Astrocyte (in vitro differentiated cells and primary cell): ENCODE measurements around the gene UPK2. TPM values are rescaled to one million over a fixed set of nuclear protein-coding genes. Genes with fewer than 3 reads are reported as not detected.
"Not testable (repeated sequence)": the region's sequence is repeated elsewhere in the genome, so short reads cannot be mapped to it uniquely, and the experiment has no call there.

Source experiments
- DNase-seq: peaks from one replicate; pipeline ENCODE4 v3.0.0-alpha.2; 2010; ENCODE audit warnings: low read depth
- FAIRE-seq: peaks from 2 replicates; lab custom pipeline; 2011; peaks lifted over from hg19 to GRCh38; lab: Jason Lieb, UNC
- H2AFZ ChIP-seq: 2 replicates; pipeline ENCODE4 v1.6.0; 2012; ENCODE audit warnings: low read depth, low read length, inconsistent platforms
- H3K27ac ChIP-seq: 2 replicates; pipeline ENCODE4 v1.5.1; 2011; ENCODE audit warnings: low read depth, low read length, inconsistent platforms
- H3K27me3 ChIP-seq: 2 replicates; pipeline ENCODE4 v1.6.0; 2011; ENCODE audit warnings: low read length, inconsistent platforms; ENCODE audit not compliant: insufficient read depth
- H3K36me3 ChIP-seq: 2 replicates; pipeline ENCODE4 v1.5.1; 2011; ENCODE audit warnings: low read length, inconsistent platforms; ENCODE audit not compliant: insufficient read depth
- H3K4me1 ChIP-seq: 2 replicates; pipeline ENCODE4 v1.5.1; 2011; ENCODE audit warnings: low read length, inconsistent platforms; ENCODE audit not compliant: insufficient read depth
- H3K4me2 ChIP-seq: 2 replicates; pipeline ENCODE4 v1.6.0; 2012; ENCODE audit warnings: low read length, inconsistent platforms
- H3K4me3 ChIP-seq: 2 replicates; pipeline ENCODE4 v1.5.1; 2011; ENCODE audit warnings: low read depth, mild to moderate bottlenecking, low read length, inconsistent platforms; ENCODE audit not compliant: insufficient read depth
- H3K79me2 ChIP-seq: 2 replicates; pipeline ENCODE4 v1.6.0; 2012; ENCODE audit warnings: mild to moderate bottlenecking, low read length, inconsistent platforms; ENCODE audit not compliant: insufficient read depth
- H3K9ac ChIP-seq: 2 replicates; pipeline ENCODE4 v1.6.0; 2012; ENCODE audit warnings: mild to moderate bottlenecking, low read length, inconsistent platforms
- H3K9me3 ChIP-seq: 2 replicates; pipeline ENCODE4 v1.5.1; 2012; ENCODE audit warnings: low read depth, mild to moderate bottlenecking, low read length, inconsistent platforms; ENCODE audit not compliant: insufficient read depth
- H4K20me1 ChIP-seq: 2 replicates; pipeline ENCODE4 v1.6.0; 2012; ENCODE audit warnings: low read length, inconsistent platforms; ENCODE audit not compliant: insufficient read depth
- H3K27ac Mint-ChIP-seq: one replicate; pipeline ENCODE4 v1.8.0; 2021; ENCODE audit warnings: mild to moderate bottlenecking, mixed read lengths; ENCODE audit not compliant: unreplicated experiment
- H3K27me3 Mint-ChIP-seq: one replicate; pipeline ENCODE4 v1.8.0; 2021; ENCODE audit warnings: low read depth, mixed read lengths; ENCODE audit not compliant: unreplicated experiment
- H3K36me3 Mint-ChIP-seq: one replicate; pipeline ENCODE4 v1.8.0; 2021; ENCODE audit warnings: low read depth, mixed read lengths; ENCODE audit not compliant: unreplicated experiment
- H3K4me1 Mint-ChIP-seq: one replicate; pipeline ENCODE4 v1.8.0; 2021; ENCODE audit warnings: low read depth, mixed read lengths; ENCODE audit not compliant: unreplicated experiment
- H3K4me3 Mint-ChIP-seq: one replicate; pipeline ENCODE4 v1.8.0; 2021; ENCODE audit warnings: mild to moderate bottlenecking, moderate library complexity, mixed read lengths; ENCODE audit not compliant: unreplicated experiment
- H3K9me3 Mint-ChIP-seq: one replicate; pipeline ENCODE4 v1.8.0; 2021; ENCODE audit warnings: mild to moderate bottlenecking, mixed read lengths; ENCODE audit not compliant: unreplicated experiment
- EZH2 ChIP-seq: IDR thresholded peaks from 2 replicates; pipeline ENCODE4 v1.6.1; 2012; ENCODE audit warnings: mild to moderate bottlenecking, low read length, inconsistent platforms; ENCODE audit not compliant: insufficient read depth
- total RNA-seq: library from RNA; stranded (reverse); gene quantifications from 2 replicates; pipeline ENCODE4 v1.2.1, GENCODE V29; 2021
- TF ChIP-seq, protein P1 (sequence below): IDR thresholded peaks from 2 replicates; pipeline ENCODE4 v1.5.1; 2011; ENCODE audit warnings: low read depth, mild to moderate bottlenecking, inconsistent platforms, low read length, moderate library complexity; ENCODE audit not compliant: insufficient read depth

UPK2 gene
- total RNA-seq, 1 donor from 2014 or later, result not detected

DNA sequence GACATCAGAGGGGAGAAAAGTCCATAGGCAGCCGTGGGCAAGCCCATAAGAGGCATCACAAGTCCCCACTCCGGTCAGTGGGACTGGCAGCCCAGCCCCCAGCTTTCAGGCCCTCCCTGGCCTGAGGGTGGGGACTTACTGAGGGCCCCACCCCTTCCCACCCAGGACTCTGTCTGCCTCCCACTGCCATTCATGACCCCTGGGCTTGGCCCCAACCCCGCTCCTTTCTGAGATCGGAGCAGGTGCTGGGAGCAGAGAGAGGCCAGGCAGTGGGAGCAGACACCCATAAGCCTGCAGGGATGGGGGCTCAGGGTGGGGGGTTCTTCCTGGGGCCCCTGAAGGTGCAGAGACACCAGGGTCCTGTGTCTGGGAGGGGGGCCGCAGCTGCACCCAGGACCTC, 5.1 kb downstream of the UPK2 start:
- H3K27ac Mint-ChIP-seq, result no peak overlapping the region
- no peak for DNase-seq

DNA sequence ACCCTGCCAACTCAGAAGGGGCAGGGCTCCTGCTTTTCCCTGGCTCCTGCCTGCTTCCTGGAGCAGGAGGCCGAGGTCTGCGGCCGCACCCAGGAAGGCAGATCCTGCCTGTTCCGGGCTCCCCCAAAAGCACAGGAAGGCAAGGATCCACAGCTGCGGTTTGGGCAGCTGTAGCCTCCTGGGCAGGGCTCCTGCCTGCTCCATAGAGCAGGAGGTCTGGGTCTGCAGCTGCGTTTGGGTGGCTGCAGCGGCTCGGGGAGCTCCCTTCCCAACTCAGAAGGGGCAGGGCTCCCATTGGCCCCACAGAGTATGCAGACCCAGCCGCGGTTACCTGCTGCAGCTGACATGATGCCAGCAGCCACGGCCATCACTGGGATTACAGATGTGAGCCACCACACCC, 5.5 kb downstream of the UPK2 start:
- no peak overlapping the region for H3K4me3 ChIP-seq
- no peaks in the 10 kb centered on the region for H4K20me1 ChIP-seq
- peaks cover 34% of the 10 kb centered on the region for H3K27me3 Mint-ChIP-seq
- no peaks in the 10 kb centered on the region for H3K4me1 ChIP-seq
- no peak overlapping the region for H3K4me3 Mint-ChIP-seq
- H3K27ac ChIP-seq, result no peak overlapping the region
- DNase-seq, result no peak
- no peaks in the 10 kb centered on the region for H3K9me3 Mint-ChIP-seq
- no peak for FAIRE-seq
- H3K27me3 ChIP-seq, result peaks cover 9% of the 10 kb centered on the region
- no peak overlapping the region for H2AFZ ChIP-seq
- no peaks in the 10 kb centered on the region for H3K36me3 Mint-ChIP-seq
- H3K4me1 Mint-ChIP-seq, result no peaks in the 10 kb centered on the region
- no peaks in the 10 kb centered on the region for H3K79me2 ChIP-seq
- no peak for TF ChIP-seq EZH2
- TF ChIP-seq, protein P1, sequence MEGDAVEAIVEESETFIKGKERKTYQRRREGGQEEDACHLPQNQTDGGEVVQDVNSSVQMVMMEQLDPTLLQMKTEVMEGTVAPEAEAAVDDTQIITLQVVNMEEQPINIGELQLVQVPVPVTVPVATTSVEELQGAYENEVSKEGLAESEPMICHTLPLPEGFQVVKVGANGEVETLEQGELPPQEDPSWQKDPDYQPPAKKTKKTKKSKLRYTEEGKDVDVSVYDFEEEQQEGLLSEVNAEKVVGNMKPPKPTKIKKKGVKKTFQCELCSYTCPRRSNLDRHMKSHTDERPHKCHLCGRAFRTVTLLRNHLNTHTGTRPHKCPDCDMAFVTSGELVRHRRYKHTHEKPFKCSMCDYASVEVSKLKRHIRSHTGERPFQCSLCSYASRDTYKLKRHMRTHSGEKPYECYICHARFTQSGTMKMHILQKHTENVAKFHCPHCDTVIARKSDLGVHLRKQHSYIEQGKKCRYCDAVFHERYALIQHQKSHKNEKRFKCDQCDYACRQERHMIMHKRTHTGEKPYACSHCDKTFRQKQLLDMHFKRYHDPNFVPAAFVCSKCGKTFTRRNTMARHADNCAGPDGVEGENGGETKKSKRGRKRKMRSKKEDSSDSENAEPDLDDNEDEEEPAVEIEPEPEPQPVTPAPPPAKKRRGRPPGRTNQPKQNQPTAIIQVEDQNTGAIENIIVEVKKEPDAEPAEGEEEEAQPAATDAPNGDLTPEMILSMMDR, result no peak
- no peaks in the 10 kb centered on the region for H3K9me3 ChIP-seq
- no peak overlapping the region for H3K9ac ChIP-seq
- H3K4me2 ChIP-seq, result no peak overlapping the region
- no peak overlapping the region for H3K27ac Mint-ChIP-seq
- H3K36me3 ChIP-seq, result no peaks in the 10 kb centered on the region

More for the DNA sequence above, 5.1 kb downstream of the UPK2 start:
- TF ChIP-seq, protein P1, result no peak
- no peak for TF ChIP-seq EZH2
- Histone ChIP-seq H2AFZ (no peak overlapping the region), H3K36me3 (no peaks in the 10 kb centered on the region), H3K4me3 (no peak overlapping the region), H3K9ac (no peak overlapping the region), H3K4me1 (no peaks in the 10 kb centered on the region), H3K4me2 (no peak overlapping the region), H3K27ac (no peak overlapping the region), H3K27me3 (peaks cover 9% of the 10 kb centered on the region), H3K79me2 (no peaks in the 10 kb centered on the region), H3K9me3 (no peaks in the 10 kb centered on the region), H4K20me1 (no peaks in the 10 kb centered on the region)
- Mint-ChIP-seq H3K27me3 (peaks cover 38% of the 10 kb centered on the region), H3K4me1 (no peaks in the 10 kb centered on the region), H3K4me3 (no peak overlapping the region), H3K9me3 (no peaks in the 10 kb centered on the region), H3K36me3 (no peaks in the 10 kb centered on the region)
- FAIRE-seq, result no peak

DNA sequence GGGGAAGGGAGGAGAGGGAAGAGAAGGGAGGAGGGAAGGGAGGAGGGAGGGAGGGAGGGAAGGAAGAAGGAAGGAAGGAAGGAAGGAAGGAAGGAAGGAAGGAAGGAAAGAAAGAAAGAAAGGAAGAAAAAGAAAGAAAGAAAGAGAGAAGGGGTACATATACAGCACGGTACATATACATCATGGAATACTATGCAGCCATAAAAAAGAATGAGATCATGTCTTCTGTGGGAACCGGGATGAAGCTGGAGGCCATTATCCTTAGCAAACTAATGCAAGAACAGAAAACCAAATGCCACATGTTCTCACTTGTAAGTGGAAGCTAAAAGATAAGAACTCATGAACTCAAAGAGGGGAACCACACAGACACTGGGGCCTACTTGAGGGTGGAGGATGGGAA, 13.4 kb downstream of the UPK2 start:
- not testable (repeated sequence) for H3K79me2 ChIP-seq, H3K4me2 ChIP-seq, H3K9me3 Mint-ChIP-seq, H3K4me1 ChIP-seq, H3K4me3 Mint-ChIP-seq, H3K36me3 Mint-ChIP-seq, H3K27me3 Mint-ChIP-seq, H4K20me1 ChIP-seq, H3K27ac Mint-ChIP-seq, H3K4me1 Mint-ChIP-seq, H2AFZ ChIP-seq, H3K27me3 ChIP-seq, H3K9ac ChIP-seq, H3K27ac ChIP-seq, DNase-seq, H3K4me3 ChIP-seq, FAIRE-seq, H3K9me3 ChIP-seq, H3K36me3 ChIP-seq
